SK-N-SH treated with all-trans-retinoic acid at 6 μM for 48 hours (cell line): Measurements from ENCODE around the gene TRPM6.

Experiments used
- ATAC-seq: fragments of 200-7000 bp; cut with Tn5 transposase; 3 replicates; pipeline ENCODE4 v1.9.1; 2020; ENCODE audit warnings: mild to moderate bottlenecking, moderate library complexity
- ARNTL ChIP-seq: fragments of 450-650 bp; formaldehyde crosslinking; IDR thresholded peaks from 2 replicates; pipeline ENCODE4 v1.5.0; 2020; ENCODE audit warnings: low read depth, mild to moderate bottlenecking, moderate library complexity, borderline replicate concordance
- BACH2 ChIP-seq: fragments of 250-450 bp; sonication (Bioruptor Pico); IDR thresholded peaks from 2 replicates; pipeline ENCODE4 v1.9.0; 2021; ENCODE audit warnings: mild to moderate bottlenecking, borderline replicate concordance
- CSDC2 ChIP-seq: fragments of 250-450 bp; sonication (Bioruptor Pico); IDR thresholded peaks from 2 replicates; pipeline ENCODE4 v1.5.0; 2020; ENCODE audit warnings: mild to moderate bottlenecking, moderate library complexity
- GLIS3 ChIP-seq: fragments of 250-450 bp; sonication (Bioruptor Pico); IDR thresholded peaks from 2 replicates; pipeline ENCODE4 v1.5.0; 2020; ENCODE audit warnings: mild to moderate bottlenecking, moderate library complexity
- ISL1 ChIP-seq: fragments of 250-450 bp; sonication (Bioruptor Pico); IDR thresholded peaks from 2 replicates; pipeline ENCODE4 v2.1.2; 2022; ENCODE audit warnings: mild to moderate bottlenecking, moderate library complexity
- OSR1 ChIP-seq: fragments of 250-450 bp; sonication (Bioruptor Pico); IDR thresholded peaks from 2 replicates; pipeline ENCODE4 v1.8.0; 2022; ENCODE audit warnings: moderate library complexity, mild to moderate bottlenecking, inconsistent platforms
- RARB ChIP-seq: fragments of 250-450 bp; sonication (Bioruptor Pico); IDR thresholded peaks from 2 replicates; pipeline ENCODE4 v1.8.0; 2021; ENCODE audit warnings: mild to moderate bottlenecking, moderate library complexity
- SNAI2 ChIP-seq: fragments of 250-450 bp; sonication (Bioruptor Pico); IDR thresholded peaks from 2 replicates; pipeline ENCODE4 v1.5.0; 2020; ENCODE audit warnings: mild to moderate bottlenecking, moderate library complexity
- TCF4 ChIP-seq: fragments of 250-450 bp; sonication (Bioruptor Pico); IDR thresholded peaks from 2 replicates; pipeline ENCODE4 v1.8.0; 2021; ENCODE audit warnings: mild to moderate bottlenecking, moderate library complexity, borderline replicate concordance
- TOX ChIP-seq: fragments of 250-450 bp; sonication (Bioruptor Pico); IDR thresholded peaks from 2 replicates; pipeline ENCODE4 v1.8.0; 2021; ENCODE audit warnings: mild to moderate bottlenecking, moderate library complexity, borderline replicate concordance
- ZC3H10 ChIP-seq: fragments of 250-450 bp; sonication (Bioruptor Pico); IDR thresholded peaks from 2 replicates; pipeline ENCODE4 v1.5.1; 2021; ENCODE audit warnings: mild to moderate bottlenecking, moderate library complexity
- ZFP3 ChIP-seq: fragments of 250-450 bp; sonication (Bioruptor Pico); IDR thresholded peaks from 2 replicates; pipeline ENCODE4 v1.5.0; 2020; ENCODE audit warnings: mild to moderate bottlenecking, moderate library complexity
- ZFP30 ChIP-seq: fragments of 450-650 bp; formaldehyde crosslinking; IDR thresholded peaks from 2 replicates; pipeline ENCODE4 v1.5.0; 2022; ENCODE audit warnings: mild to moderate bottlenecking, moderate library complexity
- ZNF565 ChIP-seq: fragments of 450-650 bp; formaldehyde crosslinking; conservative IDR thresholded peaks from 2 replicates; pipeline ENCODE4 v1.5.0; 2020; ENCODE audit warnings: low read depth, mild to moderate bottlenecking, moderate library complexity
- ZNF70 ChIP-seq: fragments of 450-650 bp; formaldehyde crosslinking; IDR thresholded peaks from 2 replicates; pipeline ENCODE4 v1.5.0; 2020; ENCODE audit warnings: mild to moderate bottlenecking, moderate library complexity
- ZNF8 ChIP-seq: fragments of 450-650 bp; formaldehyde crosslinking; IDR thresholded peaks from 2 replicates; pipeline ENCODE4 v1.5.0; 2020; ENCODE audit warnings: mild to moderate bottlenecking, moderate library complexity
- TF ChIP-seq, protein P1 (sequence below): fragments of 250-450 bp; sonication (Bioruptor Pico); IDR thresholded peaks from 2 replicates; pipeline ENCODE4 v1.8.0; 2021; ENCODE audit warnings: low read depth, mild to moderate bottlenecking, moderate library complexity, borderline replicate concordance
- TF ChIP-seq, protein P2 (sequence below): fragments of 250-450 bp; sonication (Bioruptor Pico); IDR thresholded peaks from 2 replicates; pipeline ENCODE4 v1.5.1; 2020; ENCODE audit warnings: low read depth, mild to moderate bottlenecking, moderate library complexity
- TF ChIP-seq, protein P3 (sequence below): fragments of 250-450 bp; sonication (Bioruptor Pico); IDR thresholded peaks from 2 replicates; pipeline ENCODE4 v1.5.1; 2021; ENCODE audit warnings: mild to moderate bottlenecking, moderate library complexity
- TF ChIP-seq, protein P4 (sequence below): fragments of 250-450 bp; sonication (Bioruptor Pico); IDR thresholded peaks from 2 replicates; pipeline ENCODE4 v1.5.0; 2020; ENCODE audit warnings: mild to moderate bottlenecking, moderate library complexity

The TRPM6 gene

DNA sequence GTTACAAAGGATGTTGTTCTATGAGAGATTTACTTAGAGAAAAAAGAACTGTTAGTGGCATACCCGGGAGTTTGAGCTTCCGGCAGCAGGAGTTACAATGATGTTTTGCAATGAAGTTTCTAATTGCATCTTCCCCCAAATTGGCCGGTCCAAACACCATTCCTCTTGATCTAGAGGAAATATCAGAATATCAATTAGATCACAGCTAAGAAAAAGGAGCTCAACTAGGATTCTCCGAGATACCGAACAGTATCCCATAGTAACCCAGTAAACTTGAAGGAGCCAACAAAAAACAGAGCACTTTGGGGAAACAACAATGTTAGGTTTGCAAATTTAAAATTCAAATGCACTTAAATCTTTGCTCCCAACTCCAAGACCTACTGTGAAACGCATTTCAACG is 159.5 kb downstream of the TRPM6 start (continued):
- TF ChIP-seq, protein P1, sequence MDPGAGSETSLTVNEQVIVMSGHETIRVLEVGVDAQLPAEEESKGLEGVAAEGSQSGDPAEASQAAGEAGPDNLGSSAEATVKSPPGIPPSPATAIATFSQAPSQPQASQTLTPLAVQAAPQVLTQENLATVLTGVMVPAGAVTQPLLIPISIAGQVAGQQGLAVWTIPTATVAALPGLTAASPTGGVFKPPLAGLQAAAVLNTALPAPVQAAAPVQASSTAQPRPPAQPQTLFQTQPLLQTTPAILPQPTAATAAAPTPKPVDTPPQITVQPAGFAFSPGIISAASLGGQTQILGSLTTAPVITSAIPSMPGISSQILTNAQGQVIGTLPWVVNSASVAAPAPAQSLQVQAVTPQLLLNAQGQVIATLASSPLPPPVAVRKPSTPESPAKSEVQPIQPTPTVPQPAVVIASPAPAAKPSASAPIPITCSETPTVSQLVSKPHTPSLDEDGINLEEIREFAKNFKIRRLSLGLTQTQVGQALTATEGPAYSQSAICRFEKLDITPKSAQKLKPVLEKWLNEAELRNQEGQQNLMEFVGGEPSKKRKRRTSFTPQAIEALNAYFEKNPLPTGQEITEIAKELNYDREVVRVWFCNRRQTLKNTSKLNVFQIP (CRISPR knock-in tag): no peak
- no peak for TF ChIP-seq TCF4 (CRISPR knock-in tag)
- TF ChIP-seq TOX (CRISPR knock-in tag): no peak
- TF ChIP-seq ZFP3 (CRISPR knock-in tag): no peak
- TF ChIP-seq, all 23 proteins: peak for 0

DNA sequence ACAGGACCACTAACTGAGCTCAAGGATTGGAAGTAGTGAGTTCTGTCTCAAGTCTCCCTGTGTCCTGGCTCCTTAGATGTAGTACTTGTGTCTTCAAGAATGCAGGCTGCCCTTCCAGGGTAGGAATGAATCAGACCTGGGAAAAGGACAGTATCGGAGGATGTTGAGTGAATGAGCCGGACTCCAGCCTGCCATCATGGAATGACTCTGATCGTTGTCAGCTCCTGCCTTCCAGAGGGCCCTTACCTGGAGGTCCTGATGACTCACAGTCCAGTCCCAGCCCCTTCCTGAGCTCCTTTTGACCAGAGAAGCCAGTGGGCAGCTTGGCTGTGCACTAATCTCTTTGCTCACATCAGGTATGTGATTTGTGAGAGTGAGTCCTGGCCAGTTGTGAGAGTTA is 161.1 kb downstream of the TRPM6 start:
- TF ChIP-seq ZNF565 (no peak), RARB (CRISPR knock-in tag) (no peak), ZNF8 (CRISPR knock-in tag) (no peak), ARNTL (CRISPR knock-in tag) (no peak), BACH2 (no peak), TOX (CRISPR knock-in tag) (no peak), ZC3H10 (CRISPR knock-in tag) (no peak), ZFP3 (CRISPR knock-in tag) (no peak), OSR1 (CRISPR knock-in tag) (no peak), ZNF70 (CRISPR knock-in tag) (no peak), ISL1 (CRISPR knock-in tag) (no peak), CSDC2 (CRISPR knock-in tag) (no peak)
- TF ChIP-seq, protein P2, sequence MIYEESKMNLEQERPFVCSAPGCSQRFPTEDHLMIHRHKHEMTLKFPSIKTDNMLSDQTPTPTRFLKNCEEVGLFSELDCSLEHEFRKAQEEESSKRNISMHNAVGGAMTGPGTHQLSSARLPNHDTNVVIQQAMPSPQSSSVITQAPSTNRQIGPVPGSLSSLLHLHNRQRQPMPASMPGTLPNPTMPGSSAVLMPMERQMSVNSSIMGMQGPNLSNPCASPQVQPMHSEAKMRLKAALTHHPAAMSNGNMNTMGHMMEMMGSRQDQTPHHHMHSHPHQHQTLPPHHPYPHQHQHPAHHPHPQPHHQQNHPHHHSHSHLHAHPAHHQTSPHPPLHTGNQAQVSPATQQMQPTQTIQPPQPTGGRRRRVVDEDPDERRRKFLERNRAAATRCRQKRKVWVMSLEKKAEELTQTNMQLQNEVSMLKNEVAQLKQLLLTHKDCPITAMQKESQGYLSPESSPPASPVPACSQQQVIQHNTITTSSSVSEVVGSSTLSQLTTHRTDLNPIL (CRISPR knock-in tag): no peak
- TF ChIP-seq, protein P3, sequence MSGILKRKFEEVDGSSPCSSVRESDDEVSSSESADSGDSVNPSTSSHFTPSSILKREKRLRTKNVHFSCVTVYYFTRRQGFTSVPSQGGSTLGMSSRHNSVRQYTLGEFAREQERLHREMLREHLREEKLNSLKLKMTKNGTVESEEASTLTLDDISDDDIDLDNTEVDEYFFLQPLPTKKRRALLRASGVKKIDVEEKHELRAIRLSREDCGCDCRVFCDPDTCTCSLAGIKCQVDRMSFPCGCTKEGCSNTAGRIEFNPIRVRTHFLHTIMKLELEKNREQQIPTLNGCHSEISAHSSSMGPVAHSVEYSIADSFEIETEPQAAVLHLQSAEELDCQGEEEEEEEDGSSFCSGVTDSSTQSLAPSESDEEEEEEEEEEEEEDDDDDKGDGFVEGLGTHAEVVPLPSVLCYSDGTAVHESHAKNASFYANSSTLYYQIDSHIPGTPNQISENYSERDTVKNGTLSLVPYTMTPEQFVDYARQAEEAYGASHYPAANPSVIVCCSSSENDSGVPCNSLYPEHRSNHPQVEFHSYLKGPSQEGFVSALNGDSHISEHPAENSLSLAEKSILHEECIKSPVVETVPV (CRISPR knock-in tag): no peak
- TF ChIP-seq, protein P4, sequence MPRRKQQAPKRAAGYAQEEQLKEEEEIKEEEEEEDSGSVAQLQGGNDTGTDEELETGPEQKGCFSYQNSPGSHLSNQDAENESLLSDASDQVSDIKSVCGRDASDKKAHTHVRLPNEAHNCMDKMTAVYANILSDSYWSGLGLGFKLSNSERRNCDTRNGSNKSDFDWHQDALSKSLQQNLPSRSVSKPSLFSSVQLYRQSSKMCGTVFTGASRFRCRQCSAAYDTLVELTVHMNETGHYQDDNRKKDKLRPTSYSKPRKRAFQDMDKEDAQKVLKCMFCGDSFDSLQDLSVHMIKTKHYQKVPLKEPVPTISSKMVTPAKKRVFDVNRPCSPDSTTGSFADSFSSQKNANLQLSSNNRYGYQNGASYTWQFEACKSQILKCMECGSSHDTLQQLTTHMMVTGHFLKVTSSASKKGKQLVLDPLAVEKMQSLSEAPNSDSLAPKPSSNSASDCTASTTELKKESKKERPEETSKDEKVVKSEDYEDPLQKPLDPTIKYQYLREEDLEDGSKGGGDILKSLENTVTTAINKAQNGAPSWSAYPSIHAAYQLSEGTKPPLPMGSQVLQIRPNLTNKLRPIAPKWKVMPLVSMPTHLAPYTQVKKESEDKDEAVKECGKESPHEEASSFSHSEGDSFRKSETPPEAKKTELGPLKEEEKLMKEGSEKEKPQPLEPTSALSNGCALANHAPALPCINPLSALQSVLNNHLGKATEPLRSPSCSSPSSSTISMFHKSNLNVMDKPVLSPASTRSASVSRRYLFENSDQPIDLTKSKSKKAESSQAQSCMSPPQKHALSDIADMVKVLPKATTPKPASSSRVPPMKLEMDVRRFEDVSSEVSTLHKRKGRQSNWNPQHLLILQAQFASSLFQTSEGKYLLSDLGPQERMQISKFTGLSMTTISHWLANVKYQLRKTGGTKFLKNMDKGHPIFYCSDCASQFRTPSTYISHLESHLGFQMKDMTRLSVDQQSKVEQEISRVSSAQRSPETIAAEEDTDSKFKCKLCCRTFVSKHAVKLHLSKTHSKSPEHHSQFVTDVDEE (CRISPR knock-in tag): no peak
- no peak for ATAC-seq

DNA sequence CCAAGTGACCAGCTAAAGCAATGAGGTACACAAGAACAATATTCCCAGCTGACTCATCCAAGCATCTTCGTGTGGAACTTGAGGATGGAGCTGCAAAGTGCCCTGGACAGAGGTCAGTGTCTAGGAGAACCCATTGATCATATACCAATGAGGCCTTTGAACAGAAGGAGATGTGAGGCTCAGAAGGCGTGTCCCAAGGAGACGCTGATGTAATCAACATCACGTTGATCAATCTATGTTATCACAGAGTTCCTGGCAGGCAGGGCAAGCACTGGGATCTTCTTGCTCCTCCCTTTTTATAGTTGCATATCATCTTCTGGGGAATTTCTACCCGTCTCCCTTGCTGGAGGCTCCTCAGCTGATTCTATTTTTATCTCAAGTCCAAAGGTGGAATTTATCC is 163.4 kb downstream of the TRPM6 start:
- TF ChIP-seq ZNF70 (CRISPR knock-in tag): no peak
- TF ChIP-seq, all 23 proteins: peak for 0
- ATAC-seq: no peak

DNA sequence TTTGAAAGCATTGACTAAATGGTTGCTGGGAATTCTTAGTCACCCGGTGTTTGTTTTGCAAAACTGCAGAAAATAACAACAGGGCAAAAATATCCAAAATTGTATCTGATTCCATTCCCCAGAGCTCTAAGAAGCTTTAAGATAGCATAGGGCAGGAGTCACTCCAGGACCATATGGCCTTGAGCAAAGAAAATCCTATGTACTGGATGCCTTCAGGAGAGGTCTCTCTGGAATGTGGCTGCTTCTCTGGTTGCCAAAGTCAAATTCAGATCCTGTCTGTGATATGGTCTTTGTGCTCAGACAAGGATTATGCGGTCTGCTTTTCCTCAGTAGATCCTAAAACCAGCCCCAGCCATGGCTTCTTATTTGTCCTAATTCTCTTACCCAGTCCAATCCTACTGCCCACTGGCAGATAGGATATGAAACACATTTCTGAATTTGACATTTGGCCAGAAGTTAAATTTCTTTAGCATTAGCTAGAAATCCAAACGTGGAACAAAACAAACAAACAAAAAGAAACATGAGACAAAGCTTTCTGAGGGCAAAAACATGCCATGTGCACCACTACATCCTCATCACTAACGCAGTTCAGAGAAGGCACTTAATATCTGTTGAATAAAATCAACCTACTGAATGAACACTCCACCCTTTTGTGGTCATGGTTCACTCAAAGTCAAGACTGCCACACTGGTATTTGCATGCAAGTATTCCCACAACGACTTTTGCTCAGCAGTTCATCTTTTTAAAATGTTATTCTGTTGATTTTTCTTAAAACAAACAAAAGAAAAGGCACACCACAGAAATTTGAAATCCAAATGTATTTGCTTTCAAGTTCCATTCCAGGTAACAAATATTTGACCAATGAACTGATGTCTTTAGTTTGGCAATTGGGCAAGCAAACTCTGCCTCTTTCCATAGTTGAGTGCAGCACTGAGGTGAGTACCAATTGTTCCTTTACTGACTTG is 165.7 kb downstream of the TRPM6 start:
- TF ChIP-seq ISL1 (CRISPR knock-in tag) (peak; percentile 33; the same call in 1 of the 2 replicates), CSDC2 (CRISPR knock-in tag) (no peak), SNAI2 (no peak)
- no peak for ATAC-seq

DNA sequence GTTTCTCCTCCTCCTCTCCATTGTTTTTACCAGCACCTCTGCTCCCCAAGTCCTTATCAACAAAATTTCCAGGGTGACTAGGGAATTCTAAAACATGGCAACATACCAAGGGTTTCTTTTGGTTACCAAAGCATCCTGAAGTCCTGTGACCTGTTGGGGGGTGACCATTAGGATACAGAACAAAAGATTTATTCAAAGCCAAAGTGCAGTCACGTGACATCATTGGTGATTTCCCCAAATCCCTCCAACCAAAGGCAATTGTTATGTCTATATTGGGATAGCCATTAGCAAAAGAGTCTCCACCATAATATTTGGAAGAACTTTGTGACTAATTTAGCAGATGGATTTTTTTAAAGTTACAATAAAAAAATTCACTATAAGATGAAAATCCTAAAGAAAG is 168.4 kb downstream of the TRPM6 start:
- no peak for ATAC-seq
- TF ChIP-seq, protein P1 (CRISPR knock-in tag): no peak
- TF ChIP-seq SNAI2 (no peak), BACH2 (no peak), GLIS3 (CRISPR knock-in tag) (no peak), ZFP30 (CRISPR knock-in tag) (no peak), ARNTL (CRISPR knock-in tag) (no peak), ZNF565 (no peak), ZC3H10 (CRISPR knock-in tag) (no peak), OSR1 (CRISPR knock-in tag) (no peak)
- TF ChIP-seq, protein P3 (CRISPR knock-in tag): no peak
